Activated CD8-positive, alpha-beta memory T cell treated with anti-CD3 and anti-CD28 coated beads, Interleukin-2, amount 50 U/mL, for 24 hours (primary cell): ENCODE measurements around the gene GZF1.
A peak's percentile ranks its signal among the peaks of the same experiment; 100 is the strongest.

Experiments
- DNase-seq: peaks from one replicate; pipeline ENCODE4 v3.0.0-alpha.2; 2020; ENCODE audit errors: extremely low read depth

GZF1 gene

GRCh38 chr20:23407781-23408464, 45.9 kb downstream of the GZF1 start:
- no peak for DNase-seq

- no peak for DNase-seq
Measured at GRCh38 chr20:23408957-23409356, 47.0 kb downstream of the GZF1 start.

- DNase-seq, result no peak
Measured at GRCh38 chr20:23409800-23410199, 47.8 kb downstream of the GZF1 start.

GRCh38 chr20:23410916-23411695, 49.1 kb downstream of the GZF1 start:
- DNase-seq, result no peak

- no peak for DNase-seq
Measured at GRCh38 chr20:23412026-23412425, 50.0 kb downstream of the GZF1 start.

GRCh38 chr20:23413862-23414422, 52.0 kb downstream of the GZF1 start:
- DNase-seq, result no peak

GRCh38 chr20:23414526-23415188, 52.7 kb downstream of the GZF1 start:
- no peak for DNase-seq

- DNase-seq, result no peak
Measured at GRCh38 chr20:23415555-23415954, 53.6 kb downstream of the GZF1 start.

- DNase-seq, result no peak
Measured at GRCh38 chr20:23415959-23416583, 54.1 kb downstream of the GZF1 start.

- DNase-seq, result no peak
Measured at GRCh38 chr20:23417861-23418260, 55.9 kb downstream of the GZF1 start.

- DNase-seq, result no peak
Measured at GRCh38 chr20:23419657-23419994, 57.6 kb downstream of the GZF1 start.

GRCh38 chr20:23419995-23420901, 58.3 kb downstream of the GZF1 start:
- DNase-seq, result no peak

GRCh38 chr20:23420943-23421931, 59.3 kb downstream of the GZF1 start, which contains the start of gene NAPB:
TSS of gene NAPB (minus strand) at chr20:23421488. CDS start at chr20:23421402, 86 bp downstream.
- peak; percentile 81 for DNase-seq
